SW 1271 (cell line): ENCODE data around the gene RAB19.
"Not testable (repeated sequence)": the region's sequence is repeated elsewhere in the genome, so short reads cannot be mapped to it uniquely, and the experiment has no call there.

ENCODE experiments used
- DNase-seq, 2 experiments: peaks; one replicate each; lab custom pipeline; 2025; lab: John Stamatoyannopoulos, UW

The RAB19 gene

GRCh38 chr7:140402178-140402835, 1.6 kb upstream of the RAB19 start:
- no peak for DNase-seq

- DNase-seq: no peak
These were observed 757 bp downstream of the RAB19 start for GRCh38 chr7:140404565-140405065.

GRCh38 chr7:140415361-140415760, 11.5 kb downstream of the RAB19 start:
- DNase-seq: no peak

DNA sequence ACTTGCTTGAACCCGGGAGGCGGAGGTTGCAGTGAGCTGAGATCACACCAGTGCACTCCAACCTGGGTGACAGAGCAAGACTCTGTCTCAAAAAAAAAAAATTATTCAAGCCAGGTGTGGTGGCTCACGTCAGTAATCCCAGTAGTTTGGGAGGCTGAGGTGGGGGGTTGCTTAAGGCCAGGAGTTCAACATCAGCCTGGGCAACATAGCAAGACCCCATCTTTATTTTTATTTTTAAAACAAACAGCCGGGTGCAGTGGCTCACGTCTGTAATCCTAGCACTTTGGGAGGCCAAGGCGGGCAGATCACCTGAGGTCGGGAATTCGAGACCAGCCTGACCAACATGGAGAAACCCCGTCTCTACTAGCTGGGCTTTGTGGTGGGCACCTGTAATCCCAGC, 12.0 kb downstream of the RAB19 start:
- not testable (repeated sequence) for DNase-seq

GRCh38 chr7:140416560-140416959, 12.7 kb downstream of the RAB19 start:
- DNase-seq: no peak

GRCh38 chr7:140417456-140418155, 13.7 kb downstream of the RAB19 start:
- no peak for DNase-seq

DNA sequence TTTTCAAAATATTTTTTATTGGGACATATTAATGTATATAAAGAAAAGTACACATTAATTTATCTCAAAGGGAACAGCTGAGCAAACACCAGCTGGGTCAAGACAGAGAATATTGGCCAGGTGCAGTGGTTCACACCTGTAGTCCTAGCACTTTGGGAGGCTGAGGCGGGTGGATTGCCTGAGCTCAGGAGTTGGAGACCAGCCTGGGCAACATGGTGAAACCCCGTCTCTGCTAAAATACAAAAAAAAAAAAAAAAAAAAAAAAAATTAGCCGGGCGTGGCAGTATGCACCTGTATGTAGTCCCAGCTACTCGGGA, 14.3 kb downstream of the RAB19 start:
- DNase-seq: not testable (repeated sequence)

GRCh38 chr7:140418653-140419052, 14.8 kb downstream of the RAB19 start:
- DNase-seq: no peak

DNA sequence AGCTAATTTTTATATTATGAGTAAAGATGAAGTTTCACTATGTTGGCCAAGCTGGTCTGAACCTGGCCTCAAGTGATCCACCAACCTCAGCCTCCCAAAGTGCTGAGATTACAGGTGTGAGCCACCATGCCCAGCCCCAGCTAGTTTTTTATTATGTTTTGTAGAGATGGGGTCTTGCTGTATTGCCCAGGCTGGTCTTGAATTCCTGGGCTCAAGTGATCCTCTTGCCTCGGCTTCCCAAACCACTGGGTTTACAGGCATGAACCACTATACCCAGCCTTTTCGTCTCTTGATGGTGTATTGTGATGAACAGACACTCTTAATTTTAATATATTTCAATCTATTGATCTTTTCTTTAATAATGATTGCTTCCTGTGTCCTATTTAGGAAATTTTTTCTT, 17.7 kb downstream of the RAB19 start:
- no peak for DNase-seq

- no peak for DNase-seq
These were observed 19.6 kb downstream of the RAB19 start for GRCh38 chr7:140423501-140423900.

DNA sequence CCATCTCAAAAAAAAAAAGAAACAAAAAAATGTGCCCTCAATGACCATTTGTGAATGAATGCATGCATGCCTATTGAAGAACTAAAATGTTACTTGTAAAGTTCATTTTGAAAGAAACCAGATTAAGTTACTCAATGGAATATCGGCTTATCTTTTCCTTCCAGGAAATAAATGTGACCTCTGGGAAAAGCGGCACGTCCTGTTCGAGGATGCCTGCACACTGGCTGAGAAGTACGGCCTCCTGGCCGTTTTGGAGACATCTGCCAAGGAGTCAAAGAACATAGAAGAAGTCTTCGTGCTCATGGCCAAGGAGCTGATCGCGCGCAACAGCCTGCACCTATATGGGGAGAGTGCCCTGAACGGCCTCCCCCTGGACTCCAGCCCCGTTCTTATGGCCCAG, 21.9 kb downstream of the RAB19 start:
- no peak for DNase-seq

- no peak for DNase-seq
These were observed 22.3 kb downstream of the RAB19 start for GRCh38 chr7:140426130-140426529.

- DNase-seq: no peak
These were observed 29.5 kb downstream of the RAB19 start for GRCh38 chr7:140433396-140433795.

DNA sequence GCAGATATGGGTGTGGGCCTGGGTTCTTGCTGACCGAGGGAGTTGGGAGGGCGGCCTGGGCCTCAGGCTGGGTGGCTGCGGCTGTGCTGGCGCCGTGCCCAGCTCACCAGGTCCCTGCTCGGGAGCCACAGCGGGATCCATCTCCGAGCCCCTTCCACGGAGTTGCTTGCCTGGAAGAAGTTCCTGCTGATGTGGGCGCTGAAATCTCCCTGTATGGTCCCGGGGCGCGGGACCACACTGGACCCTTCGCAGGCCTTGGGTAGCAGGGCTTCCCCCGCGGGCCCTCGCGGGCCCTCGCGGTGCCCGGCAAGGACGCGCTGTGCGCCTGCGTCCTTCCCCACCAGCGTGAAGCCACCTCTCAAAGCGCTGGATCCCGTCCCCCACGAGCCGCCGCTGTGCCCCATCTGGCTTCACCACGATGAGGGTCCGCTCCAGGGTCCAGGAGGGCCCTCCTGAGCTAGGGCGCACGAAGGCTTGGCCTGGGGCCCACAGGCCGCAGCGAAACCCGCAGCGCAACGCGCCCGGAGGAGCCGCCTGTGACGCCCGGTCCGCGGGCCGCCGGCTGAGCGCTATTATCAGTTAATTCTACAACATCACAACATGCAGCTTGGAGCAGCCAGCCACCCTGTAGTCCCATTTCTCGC, 31.5 kb downstream of the RAB19 start:
- DNase-seq: no peak

GRCh38 chr7:140439359-140439758, 35.5 kb downstream of the RAB19 start:
- no peak for DNase-seq

- no peak for DNase-seq
These were observed 36.7 kb downstream of the RAB19 start for GRCh38 chr7:140440593-140440992.

DNA sequence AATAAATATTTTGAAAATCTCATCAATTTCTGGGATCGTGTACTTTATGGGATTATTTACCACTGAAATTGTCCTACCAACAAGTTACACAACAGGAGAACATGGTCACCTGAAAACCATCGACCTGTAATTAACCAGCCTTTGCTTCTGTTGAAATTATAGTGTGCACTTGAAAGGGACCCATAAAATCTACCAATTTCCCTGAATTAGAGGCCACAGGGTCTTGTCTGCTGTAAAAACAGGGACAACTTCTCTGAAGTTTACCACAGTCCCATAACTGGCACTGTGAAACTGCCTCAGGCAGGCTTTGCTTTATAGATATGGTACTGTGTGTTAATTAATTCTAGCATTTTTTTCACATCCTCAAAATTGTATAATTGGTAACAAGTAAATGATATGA, 37.7 kb downstream of the RAB19 start:
- no peak for DNase-seq

- DNase-seq: no peak
These were observed 42.6 kb downstream of the RAB19 start for GRCh38 chr7:140446467-140446866.

GRCh38 chr7:140447841-140448240, 44.0 kb downstream of the RAB19 start:
- no peak for DNase-seq

DNA sequence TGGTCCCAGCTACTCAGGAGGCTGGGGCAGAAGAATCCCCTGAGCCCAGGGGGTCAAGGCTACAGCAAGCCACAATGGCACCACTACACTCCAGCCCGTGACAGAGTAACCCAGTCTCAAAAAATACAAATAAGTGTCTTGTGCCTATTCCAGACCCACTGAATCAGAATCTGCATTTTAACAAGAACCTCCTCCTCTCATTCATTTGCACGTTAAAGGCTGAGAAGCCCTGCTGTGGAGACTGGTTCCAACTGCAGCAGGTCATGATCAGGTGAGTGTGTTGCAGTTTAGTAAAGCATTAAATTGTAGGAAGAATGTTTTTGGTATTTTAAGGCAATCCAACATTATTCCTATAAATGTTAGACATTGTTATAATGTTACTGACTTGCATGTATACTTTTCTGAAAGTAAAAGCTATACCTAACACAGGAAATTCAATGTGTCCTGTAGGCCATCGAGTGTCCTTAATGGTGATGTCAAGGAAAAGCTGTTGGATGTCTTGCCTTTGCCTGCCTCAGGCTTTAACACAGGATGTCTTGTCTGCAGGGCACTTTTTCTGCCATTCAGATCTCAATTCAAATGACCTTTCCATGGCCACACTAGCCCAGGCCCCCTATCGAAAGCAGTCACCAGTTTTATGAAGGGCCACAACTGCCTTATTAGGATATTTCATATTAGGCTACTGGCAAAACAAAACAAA, 45.1 kb downstream of the RAB19 start:
- no peak for DNase-seq

GRCh38 chr7:140451716-140452115, 47.9 kb downstream of the RAB19 start:
- DNase-seq: no peak

- DNase-seq: no peak
These were observed 49.4 kb downstream of the RAB19 start for GRCh38 chr7:140453273-140453672.
